K562 (cell line): ENCODE results near the gene BPHL. TPM values are rescaled to one million over a fixed set of nuclear protein-coding genes. Genes with fewer than 3 reads are reported as not detected.

Source experiments
- ARID1B ChIP-seq: fragments of 450-650 bp; IDR thresholded peaks from 2 replicates; pipeline ENCODE4 v1.6.1; 2016; ENCODE audit warnings: antibody characterized with exemption, mild to moderate bottlenecking, inconsistent platforms
- CBX1 ChIP-seq: sonication (generic); IDR thresholded peaks from 2 replicates; pipeline ENCODE4 v1.6.1; 2016; ENCODE audit warnings: antibody characterized with exemption, low read depth, mild to moderate bottlenecking
- CGGBP1 ChIP-seq: fragments of 250-450 bp; sonication (Bioruptor Pico); IDR thresholded peaks from 2 replicates; pipeline ENCODE4 v1.9.0; 2021; ENCODE audit warnings: mild to moderate bottlenecking
- E2F4 ChIP-seq: sonication (generic); formaldehyde crosslinking; IDR thresholded peaks from 2 replicates; pipeline ENCODE4 v1.8.0; 2022; ENCODE audit warnings: mild to moderate bottlenecking, low read depth, missing genetic modification reagents
- ELF1 ChIP-seq: fragments of 200-800 bp; sonication (Bioruptor generic); IDR thresholded peaks from 2 replicates; pipeline ENCODE4 v1.6.1; 2016; ENCODE audit warnings: missing genetic modification characterization, missing compliant biosample characterization
- ERF ChIP-seq: fragments of 450-650 bp; formaldehyde crosslinking; IDR thresholded peaks from 2 replicates; pipeline ENCODE4 v1.4.0; 2020; ENCODE audit warnings: mild to moderate bottlenecking, mixed read lengths
- ETV6 ChIP-seq, 3 experiments: fragments of 150-350 bp in 1 of 3; sonication (generic) in 1 of 3; formaldehyde crosslinking in 1 of 3; IDR thresholded peaks; 2 replicates each; pipeline versions ENCODE4 v1.6.1 to v1.8.0; 2014 to 2022; ENCODE audit warnings: borderline replicate concordance in 2 of 3, low read depth in 2 of 3, antibody characterized with exemption in 1 of 3, low read length in 1 of 3, mild to moderate bottlenecking in 1 of 3, missing genetic modification reagents in 1 of 3
- HIVEP1 ChIP-seq: fragments of 250-450 bp; sonication (Bioruptor Pico); IDR thresholded peaks from 2 replicates; pipeline ENCODE4 v1.4.0; 2020; ENCODE audit warnings: mild to moderate bottlenecking
- HMGN3 ChIP-seq: IDR thresholded peaks from 2 replicates; pipeline ENCODE4 v1.6.1; 2011; ENCODE audit warnings: borderline replicate concordance, low read depth, mild to moderate bottlenecking, mixed read lengths, low read length; ENCODE audit not compliant: insufficient read length; ENCODE audit errors: extremely low read depth
- NBN ChIP-seq: fragments of 450-650 bp; IDR thresholded peaks from 2 replicates; pipeline ENCODE4 v1.6.1; 2016; ENCODE audit warnings: low read depth, mild to moderate bottlenecking
- POLR2B ChIP-seq: fragments of 450-650 bp; IDR thresholded peaks from 2 replicates; pipeline ENCODE4 v1.6.1; 2018; ENCODE audit warnings: low read depth; ENCODE audit not compliant: partially characterized antibody
- RAD21 ChIP-seq, 2 experiments: fragments of 250-450 bp in 1 of 2; fragments of 450-650 bp in 1 of 2; sonication (Bioruptor Pico) in 1 of 2; formaldehyde crosslinking in 1 of 2; IDR thresholded peaks in 1 of 2; conservative IDR thresholded peaks in 1 of 2; 2 replicates each; pipeline versions ENCODE4 v1.4.0 to v1.8.0; 2020 to 2022; ENCODE audit warnings: mild to moderate bottlenecking in 2 of 2, moderate library complexity in 1 of 2
- SAP30 ChIP-seq: fragments of 200-600 bp; sonication (generic); IDR thresholded peaks from 2 replicates; pipeline ENCODE4 v1.6.1; 2012; ENCODE audit warnings: borderline replicate concordance, low read depth, mild to moderate bottlenecking, moderate library complexity, low read length, control low read depth, inconsistent platforms; ENCODE audit not compliant: insufficient read depth, poor library complexity, severe bottlenecking
- SMAD4 ChIP-seq: fragments of 250-450 bp; sonication (Bioruptor Pico); conservative IDR thresholded peaks from 2 replicates; pipeline ENCODE4 v1.8.0; 2021; ENCODE audit warnings: inconsistent platforms, mild to moderate bottlenecking, moderate library complexity
- SNAPC5 ChIP-seq: fragments of 250-450 bp; sonication (Bioruptor Pico); IDR thresholded peaks from 2 replicates; pipeline ENCODE4 v1.8.0; 2021; ENCODE audit warnings: moderate library complexity, mild to moderate bottlenecking, inconsistent platforms
- SOX6 ChIP-seq: fragments of 450-650 bp; IDR thresholded peaks from 2 replicates; pipeline ENCODE4 v1.6.1; 2014; ENCODE audit warnings: mild to moderate bottlenecking
- TEAD1 ChIP-seq, 2 experiments: fragments of 450-650 bp in 1 of 2; sonication (generic) in 1 of 2; formaldehyde crosslinking; IDR thresholded peaks; 2 replicates each; pipeline versions ENCODE4 v1.4.0 to v1.8.0; 2020 to 2022; ENCODE audit warnings: mild to moderate bottlenecking in 2 of 2, missing genetic modification reagents in 1 of 2
- USF1 ChIP-seq: sonication (generic); formaldehyde crosslinking; IDR thresholded peaks from 2 replicates; pipeline ENCODE4 v1.9.0; 2022; ENCODE audit warnings: mild to moderate bottlenecking, missing genetic modification reagents
- XRCC5 ChIP-seq: fragments of 200-400 bp; formaldehyde crosslinking; IDR thresholded peaks from 2 replicates; pipeline ENCODE4 v1.6.1; 2017; ENCODE audit warnings: low read depth, mild to moderate bottlenecking, low read length
- ZBTB17 ChIP-seq: fragments of 450-650 bp; formaldehyde crosslinking; IDR thresholded peaks from 2 replicates; pipeline ENCODE4 v1.4.0; 2020; ENCODE audit warnings: mild to moderate bottlenecking
- ZC3H4 ChIP-seq: sonication (generic); formaldehyde crosslinking; IDR thresholded peaks from 2 replicates; pipeline ENCODE4 v1.9.0; 2021; ENCODE audit warnings: missing genetic modification reagents, borderline replicate concordance
- ZNF143 ChIP-seq: sonication (generic); formaldehyde crosslinking; IDR thresholded peaks from 2 replicates; pipeline ENCODE4 v1.9.0; 2022; ENCODE audit warnings: mild to moderate bottlenecking, missing genetic modification reagents
- ZNF76 ChIP-seq: fragments of 250-450 bp; sonication (Bioruptor Pico); IDR thresholded peaks from 2 replicates; pipeline ENCODE4 v1.4.0; 2020; ENCODE audit warnings: mild to moderate bottlenecking, moderate library complexity, borderline replicate concordance
- polyA plus RNA-seq, 8 experiments: library from polyadenylated mRNA; depleted of rRNA in 4 of 8; stranded (reverse) in 5 of 8; unstranded in 3 of 8; fragments of >200 nt; fragmentation: Nextera tagmentation in 2 of 8; fragmentation: Illumina TruSeq in 1 of 8; extraction: Ambion mirVana in 2 of 8; extraction: Trizol in 1 of 8; gene quantifications; 2 replicates each; pipeline versions ENCODE4 v1.2.1 to v1.2.3, GENCODE V29; 2011 to 2014; ENCODE audit warnings: inconsistent platforms in 1 of 8, missing spikeins in 1 of 8
- total RNA-seq, 7 experiments: library from RNA; depleted of rRNA in 6 of 7; stranded (reverse); fragments of >200 nt in 6 of 7; fragmentation: Illumina TruSeq in 2 of 7; extraction: Trizol in 2 of 7; gene quantifications; 2 replicates each; pipeline versions ENCODE4 v1.2.1 to v1.2.3, GENCODE V29; 2011 to 2021; ENCODE audit warnings: low replicate concordance in 1 of 7

Gene BPHL
- total and polyA plus RNA-seq, 9 of the 15 experiments (the other 6 are each of a cell fraction or from before 2014, with no cell fraction given) = 3.5 to 17.4 (median 8.2) TPM

GRCh38 chr6:3118353-3119039 is at the start of gene BPHL (continued):
- TF ChIP-seq ZC3H4 (peak; percentile 77; the same call in 1 of the 2 replicates), ETV6 (IDR thresholded peaks at IDR 0.05; ENCODE audit: borderline replicate concordance in 1 of 2, low read depth in 2 of 2, low read length in 1 of 2) (no peak), ETV6 (CRISPR knock-in tag; IDR thresholded peaks at IDR 0.05; ENCODE audit: borderline replicate concordance) (0 out of 2 replicates have a peak, but pooled peaks have one; percentile 10), SAP30 (peak; percentile 73), ARID1B (peak; percentile 16; the same call in 1 of the 2 replicates), SMAD4 (CRISPR knock-in tag) (peak; percentile 56; the same call in 1 of the 2 replicates), RAD21 (CRISPR knock-in tag; conservative IDR thresholded peaks at IDR 0.05 in 1 of 2, IDR thresholded peaks at IDR 0.05 in 1 of 2) (0 out of 4 replicates have a peak, but pooled peaks of 1 of the 2 experiments have one; percentile 18), CBX1 (peak; percentile 53; the same call in 1 of the 2 replicates), NBN (peak; percentile 81), ZNF76 (CRISPR knock-in tag) (0 out of 2 replicates have a peak, but pooled peaks have one; percentile 7), POLR2B (peak; percentile 84), HIVEP1 (no peak), SNAPC5 (CRISPR knock-in tag) (peak; percentile 45; the same call in 1 of the 2 replicates), ERF (CRISPR knock-in tag) (peak; percentile 34; the same call in 1 of the 2 replicates), ZNF143 (CRISPR knock-in tag) (no peak), USF1 (CRISPR knock-in tag) (peak; percentile 57; the same call in 1 of the 2 replicates), SOX6 (peak; percentile 26; the same call in 1 of the 2 replicates), XRCC5 (0 out of 2 replicates have a peak, but pooled peaks have one; percentile 9), E2F4 (CRISPR knock-in tag) (no peak; the same call in 1 of the 2 replicates), HMGN3 (peak; percentile 85), TEAD1 (CRISPR knock-in tag; IDR thresholded peaks at IDR 0.05) (peak in 1 of 2 experiments; percentile 89; a peak in 2 of 4 replicates), ZBTB17 (CRISPR knock-in tag) (peak; percentile 44), ELF1 (no peak), CGGBP1 (CRISPR knock-in tag) (no peak)
